Esophagus squamous epithelium (tissue), 4 donors: ENCODE results near the gene SHTN1.

Source experiments
- CTCF ChIP-seq, 6 experiments: fragments of 450-650 bp in 4 of 6; fragments of 200-600 bp in 2 of 6; sonication (generic) in 2 of 6; IDR thresholded peaks; one replicate each; pipeline ENCODE4 v1.5.1; 2016 to 2019; ENCODE audit warnings: antibody characterized with exemption in 6 of 6, mild to moderate bottlenecking in 4 of 6, moderate library complexity in 4 of 6
- POLR2A ChIP-seq, 4 donors: fragments of 450-650 bp; IDR thresholded peaks; one replicate each; pipeline ENCODE4 v1.6.1; 2017; ENCODE audit warnings: antibody characterized with exemption in 4 of 4, mild to moderate bottlenecking in 4 of 4, moderate library complexity in 3 of 4

GRCh38 chr10:116848032-116848943 is 156.7 kb downstream of the SHTN1 start:
- TF ChIP-seq POLR2A (IDR thresholded peaks at IDR 0.05) (no peak), CTCF (IDR thresholded peaks at IDR 0.05) (no peak)
